Forelimb muscle (tissue), 1 donor: Measurements from ENCODE around the gene LRMDA. TPM values are rescaled to one million over a fixed set of nuclear protein-coding genes. Genes with fewer than 3 reads are reported as not detected.

Experiments
- DNase-seq: peaks from one replicate; pipeline ENCODE4 v3.0.0-alpha.2; 2013; ENCODE audit warnings: low read depth
- polyA plus RNA-seq: library from polyadenylated mRNA; unstranded; fragments of 120-200 nt; gene quantifications from one replicate; pipeline ENCODE4 v1.2.1, GENCODE V29; 2013; ENCODE audit not compliant: insufficient read length

The LRMDA gene
- polyA plus RNA-seq, 1 donor, result 5.1 TPM

DNA sequence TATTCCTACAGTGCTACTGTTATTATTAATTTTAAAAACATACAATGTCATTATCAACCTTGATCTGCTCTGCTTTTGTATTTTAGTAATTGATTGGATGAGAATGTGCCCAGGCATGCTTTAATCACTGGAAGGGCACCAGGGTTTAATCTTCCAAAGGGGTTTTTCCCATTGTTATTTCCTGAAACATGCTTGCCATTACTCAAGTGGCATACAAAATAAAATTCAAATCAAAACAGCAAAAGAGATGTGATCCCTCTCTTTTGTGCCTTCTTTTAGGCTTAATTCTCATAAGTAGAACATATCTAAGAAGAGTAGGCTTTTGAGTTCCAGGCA lies 963.3 kb downstream of the LRMDA start:
- DNase-seq, result no peak

DNA sequence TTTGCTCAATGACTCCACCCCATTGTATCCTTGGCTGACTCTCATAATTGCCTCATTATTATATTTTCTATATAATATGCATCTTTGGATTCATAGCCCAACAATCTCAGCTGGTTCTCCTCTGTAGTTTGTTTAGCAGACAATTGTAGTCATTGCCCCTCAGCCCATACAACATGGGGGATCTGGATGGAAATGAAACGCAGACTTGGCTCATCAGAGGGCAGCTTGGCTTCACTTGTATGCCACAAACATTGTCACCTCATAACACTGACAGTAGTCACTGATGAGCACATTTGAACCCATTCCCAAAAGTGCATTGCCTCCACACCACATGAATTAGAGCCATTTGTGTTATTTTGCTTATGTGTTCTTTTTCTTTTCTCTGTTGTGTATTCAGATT lies 963.8 kb downstream of the LRMDA start:
- DNase-seq, result no peak

DNA sequence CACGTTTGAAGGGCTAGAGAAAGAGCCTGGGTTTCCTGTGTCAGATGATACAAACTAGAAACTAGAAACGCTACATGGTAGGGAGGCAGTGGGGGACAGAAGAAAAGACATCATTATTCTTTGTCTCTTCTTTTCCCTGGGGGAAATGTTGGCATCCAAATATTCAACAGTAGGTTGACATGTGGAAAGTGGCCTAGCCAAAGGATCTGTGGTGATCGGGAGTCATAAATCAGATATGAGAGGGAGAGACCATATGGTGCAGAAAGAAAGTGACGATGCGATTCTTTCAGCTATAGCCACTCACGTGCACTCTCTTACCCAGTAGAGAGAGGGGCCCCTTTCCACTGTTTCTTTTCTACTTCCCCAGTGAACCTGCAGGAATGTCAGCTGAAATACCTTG lies 964.7 kb downstream of the LRMDA start:
- DNase-seq, result no peak

DNA sequence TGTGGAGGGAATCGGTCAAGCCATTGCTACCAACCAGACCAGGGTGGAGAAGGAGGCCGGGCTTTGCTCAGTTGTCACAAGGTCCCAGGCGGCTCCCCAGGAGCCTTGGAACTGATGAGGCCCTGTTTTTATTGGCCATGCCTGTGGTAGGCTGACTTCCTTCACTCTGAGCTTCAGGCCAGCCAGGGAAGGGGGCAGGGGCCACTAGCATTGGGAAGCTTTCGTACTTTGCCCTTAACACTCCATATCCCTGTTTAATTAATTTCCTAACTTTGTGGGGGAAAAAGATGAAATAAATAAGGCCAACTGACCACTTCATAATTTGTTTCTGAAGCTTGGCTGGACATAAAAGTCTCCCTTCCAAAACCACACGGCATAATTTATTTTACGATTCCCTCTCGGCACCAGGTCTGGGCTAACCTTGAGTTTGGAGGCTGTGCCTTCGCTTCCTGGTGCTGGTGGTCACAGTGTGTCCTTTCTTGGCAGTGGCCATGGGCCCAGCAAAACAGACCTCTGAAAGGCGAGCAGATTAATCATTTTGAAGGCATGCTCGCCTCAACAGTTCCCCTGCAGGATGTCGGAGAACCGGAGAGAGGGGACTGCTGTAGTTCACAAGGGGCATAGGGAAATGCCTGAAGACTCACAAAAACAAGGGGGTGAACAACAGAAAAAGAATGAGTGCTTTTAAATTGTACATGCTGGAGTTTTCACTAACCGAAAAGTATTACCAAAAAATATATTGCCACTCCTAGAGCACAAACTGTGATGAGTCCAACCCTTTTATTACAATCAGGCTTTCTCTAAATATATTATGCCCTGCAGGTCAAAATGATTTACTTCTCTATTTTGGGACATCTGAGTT lies 966.0 kb downstream of the LRMDA start:
- DNase-seq, result no peak

DNA sequence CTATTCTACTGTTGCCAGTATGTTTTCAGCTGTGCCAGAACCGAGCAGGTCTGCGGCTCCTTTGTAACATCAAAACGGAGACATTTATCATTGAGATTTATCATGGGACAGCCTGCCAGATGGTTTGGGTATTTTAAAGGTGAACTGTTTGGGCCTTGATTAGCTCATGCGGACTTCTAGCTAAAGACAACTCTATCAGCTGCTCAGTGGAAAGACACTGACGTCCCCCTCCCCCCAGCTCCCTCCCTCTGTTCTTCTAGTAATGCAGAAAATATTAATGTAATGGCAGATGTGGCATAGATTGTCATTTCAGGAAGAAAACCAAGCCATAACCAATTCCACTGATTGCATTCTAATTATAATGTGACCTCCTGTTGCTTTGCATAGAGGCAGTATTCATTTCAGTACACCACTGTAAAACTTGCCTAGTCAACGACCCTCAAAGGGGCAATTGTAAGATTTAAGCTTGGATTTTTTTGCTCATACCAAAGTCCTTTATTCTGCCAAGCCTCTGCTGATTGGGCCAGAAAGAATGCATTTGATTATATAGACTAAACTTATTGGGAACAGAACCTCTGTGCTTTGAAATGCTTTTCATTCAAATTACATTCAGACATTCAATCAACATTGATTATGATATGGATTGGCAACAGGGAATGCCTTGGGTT lies 966.8 kb downstream of the LRMDA start:
- DNase-seq, result no peak

DNA sequence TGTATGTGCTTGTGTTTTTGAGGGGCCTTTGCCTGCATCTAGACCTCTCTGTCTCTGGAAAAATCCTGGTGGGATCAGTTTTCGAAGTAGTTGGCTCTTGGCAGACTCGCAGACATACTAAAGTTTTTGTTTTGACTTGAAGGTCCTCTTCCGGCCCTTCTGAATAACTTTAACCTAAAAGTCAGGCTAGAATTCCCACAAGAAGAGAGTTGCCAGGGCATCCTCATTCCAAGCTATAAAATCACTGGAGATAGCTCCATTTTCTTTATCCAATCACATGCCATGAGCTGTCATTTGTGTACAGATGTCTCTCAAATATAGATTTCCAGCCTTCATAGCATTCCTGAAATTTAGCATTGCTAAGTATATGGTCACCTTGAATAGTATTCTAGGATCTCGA lies 967.8 kb downstream of the LRMDA start:
- no peak for DNase-seq

DNA sequence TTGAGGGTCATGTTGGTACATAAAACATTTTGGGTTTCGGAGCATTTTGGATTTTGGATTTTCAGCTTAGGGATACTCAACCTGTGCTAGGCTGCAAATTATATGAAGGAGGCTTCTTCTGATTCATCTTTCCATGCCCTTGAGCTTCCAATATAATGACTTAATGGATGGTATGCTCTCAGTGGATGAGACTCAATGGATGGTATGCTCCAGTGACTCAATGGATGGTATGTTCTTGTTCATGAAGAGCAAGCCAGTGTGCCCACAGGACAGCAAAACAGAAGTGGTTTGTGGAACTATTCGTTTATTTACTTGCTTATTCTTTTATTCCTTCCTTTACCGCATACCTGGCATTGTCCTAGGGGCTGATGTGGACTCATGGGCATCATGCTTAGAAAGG lies 969.6 kb downstream of the LRMDA start:
- DNase-seq, result no peak

DNA sequence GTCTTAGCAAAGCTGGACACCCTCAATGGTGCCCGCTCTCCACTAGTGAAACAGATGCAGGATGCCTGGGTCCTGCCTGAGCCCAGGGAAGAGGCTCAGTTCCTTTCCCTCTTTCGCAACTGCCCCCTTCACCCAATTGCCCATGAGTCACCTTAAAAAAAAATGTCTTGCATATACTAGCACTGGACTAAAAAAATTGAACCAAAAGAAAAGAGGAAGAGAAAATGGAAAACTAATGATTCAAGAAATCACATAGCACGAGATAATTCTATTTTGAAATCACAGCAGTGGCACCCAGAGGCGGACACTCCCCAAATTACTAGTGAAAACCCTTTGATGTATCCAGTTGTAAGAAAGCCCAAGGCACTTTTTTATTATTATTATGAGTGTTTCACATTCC lies 972.5 kb downstream of the LRMDA start:
- no peak for DNase-seq

DNA sequence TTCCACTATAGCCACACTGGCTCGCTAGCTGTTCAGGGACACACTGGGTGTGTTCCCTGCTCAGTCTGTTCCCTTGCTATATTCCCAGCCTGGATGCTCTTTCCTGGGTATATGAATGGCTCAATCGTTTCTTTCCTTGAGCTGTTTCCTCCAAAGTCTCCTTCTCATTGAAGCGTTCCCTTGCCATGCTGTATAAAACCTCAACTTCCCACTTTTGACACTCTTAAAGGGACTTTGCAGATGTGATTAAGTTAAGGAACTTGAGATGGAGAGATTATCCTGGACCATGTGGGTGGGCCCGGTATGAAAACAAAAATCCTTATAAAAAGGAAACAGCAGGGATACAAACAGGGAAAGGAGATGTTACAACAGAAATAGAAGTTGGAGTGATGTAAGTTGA lies 973.1 kb downstream of the LRMDA start:
- no peak for DNase-seq

DNA sequence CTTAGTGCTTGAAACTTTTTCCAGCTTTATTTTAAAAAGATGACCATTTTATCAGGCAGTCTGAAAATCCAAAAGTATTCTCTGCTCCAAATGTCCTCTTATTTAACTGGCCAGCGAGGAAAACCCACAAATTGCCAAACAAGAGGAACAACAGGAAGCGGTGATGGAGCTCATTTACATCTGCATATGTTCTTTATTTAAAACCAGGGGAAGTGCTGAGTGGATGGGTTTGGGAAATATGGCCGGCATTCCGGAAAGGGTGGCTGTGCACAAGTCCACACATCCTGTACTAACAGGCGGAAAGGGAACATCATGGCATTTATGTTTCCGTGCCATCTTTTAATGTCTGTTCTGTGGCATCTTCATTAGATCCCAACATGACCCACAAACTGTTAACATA lies 974.5 kb downstream of the LRMDA start:
- no peak for DNase-seq

DNA sequence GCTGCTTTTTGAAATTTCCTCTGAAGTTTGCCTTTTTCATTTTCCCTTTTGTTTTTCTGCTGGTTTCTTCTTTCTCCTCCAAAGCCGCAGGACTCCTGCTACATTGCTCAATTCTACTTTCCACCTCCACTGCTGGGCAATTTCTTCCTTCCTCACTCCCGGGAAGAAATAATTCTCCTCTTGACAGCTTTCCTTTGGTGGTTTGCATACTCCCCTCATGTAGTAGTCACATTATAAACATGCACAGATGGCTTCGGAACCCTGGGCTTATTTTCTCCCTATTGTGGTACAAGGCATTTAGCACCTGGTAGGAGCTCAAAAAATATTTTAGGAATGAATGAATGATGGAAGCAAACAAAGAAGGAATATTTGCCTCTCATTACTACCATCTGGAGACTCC lies 977.2 kb downstream of the LRMDA start:
- DNase-seq, result no peak

DNA sequence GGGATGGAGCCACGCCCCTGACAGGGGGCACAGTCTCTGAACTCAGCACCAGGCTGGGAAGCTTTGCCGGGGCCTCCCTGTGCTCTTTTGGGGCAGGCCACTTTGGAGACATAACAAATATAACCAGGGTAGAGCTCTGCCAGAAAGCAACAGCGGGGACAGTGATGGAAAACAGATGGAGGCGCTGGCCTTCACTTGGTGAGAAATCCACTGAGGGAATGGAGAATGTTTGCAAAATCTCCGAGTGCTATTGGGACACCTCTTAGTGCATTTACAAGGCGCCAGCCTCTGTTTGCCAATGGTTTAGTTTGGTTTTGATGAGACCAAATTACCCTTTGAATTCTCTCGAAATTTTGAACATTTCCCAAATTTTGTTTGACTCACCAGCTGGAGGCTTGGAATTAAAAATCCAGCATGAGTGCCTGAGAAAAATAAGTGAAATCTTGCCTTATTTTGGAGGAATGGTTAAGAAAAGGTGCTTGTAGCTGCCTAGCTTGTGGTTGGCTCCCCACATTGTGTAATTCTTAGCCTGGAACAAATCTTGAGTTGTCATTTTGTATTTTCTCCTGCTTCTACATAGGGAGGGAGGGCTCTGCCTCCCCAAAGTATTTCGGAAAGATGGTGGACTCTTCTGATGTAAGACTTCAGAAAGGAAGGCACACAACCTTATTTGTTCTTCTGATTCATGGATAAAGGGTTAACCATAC lies 980.5 kb downstream of the LRMDA start:
- DNase-seq, result no peak

DNA sequence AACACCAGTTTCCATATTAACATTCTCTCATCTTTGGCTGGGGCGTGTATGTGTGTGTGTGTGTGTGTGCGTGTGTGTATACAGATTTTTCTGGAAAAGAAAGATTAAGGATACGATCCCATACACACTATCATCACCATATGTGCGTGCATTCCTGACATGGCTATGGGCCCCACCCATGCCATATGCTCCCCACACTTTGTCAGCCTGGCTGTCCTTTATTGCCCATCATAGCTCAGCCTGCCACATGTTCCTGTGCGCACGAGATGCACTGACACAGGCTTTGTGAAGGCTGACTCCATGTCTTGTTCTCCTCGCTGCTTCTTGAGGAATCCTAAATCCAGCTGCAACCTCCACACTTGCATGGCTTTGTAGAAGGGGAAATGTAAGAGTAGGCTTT lies 984.1 kb downstream of the LRMDA start:
- no peak for DNase-seq

DNA sequence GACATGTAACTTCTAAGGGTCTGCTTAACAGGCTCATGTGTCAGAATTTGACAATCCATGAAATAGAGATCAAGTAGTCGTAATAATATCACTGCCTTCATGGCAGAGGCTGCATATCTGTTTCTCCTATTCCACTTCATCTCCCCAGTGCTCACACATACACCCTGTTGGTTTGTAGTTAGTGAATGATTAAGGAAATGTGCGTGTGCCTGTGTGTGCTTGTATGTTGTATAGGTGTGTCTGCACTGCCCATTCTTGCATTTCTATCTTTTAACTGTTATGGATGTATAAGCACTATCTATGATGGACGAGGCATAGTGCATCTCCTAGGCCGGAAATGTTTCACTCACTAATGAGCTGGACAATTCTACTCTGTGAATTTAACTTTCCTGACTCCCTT lies 985.2 kb downstream of the LRMDA start:
- no peak for DNase-seq

DNA sequence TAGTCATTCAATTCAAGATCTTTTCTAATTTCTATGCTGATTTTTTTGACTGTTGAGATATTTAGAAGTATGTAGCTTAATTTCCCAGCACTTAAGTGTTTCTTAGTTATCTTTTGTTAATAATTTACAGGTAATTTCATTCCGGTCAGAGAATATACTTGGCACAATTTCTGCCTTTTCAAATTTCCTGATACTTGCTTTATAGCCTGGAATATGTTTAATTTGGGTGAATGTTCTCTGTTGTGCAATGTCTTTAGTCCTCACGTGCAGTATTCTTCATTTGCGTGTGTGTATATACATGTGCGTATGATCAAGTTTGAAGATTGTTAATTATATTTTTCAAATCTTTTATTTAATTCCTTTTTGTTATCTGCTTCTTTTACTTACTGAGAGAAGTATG lies 989.3 kb downstream of the LRMDA start:
- no peak for DNase-seq

DNA sequence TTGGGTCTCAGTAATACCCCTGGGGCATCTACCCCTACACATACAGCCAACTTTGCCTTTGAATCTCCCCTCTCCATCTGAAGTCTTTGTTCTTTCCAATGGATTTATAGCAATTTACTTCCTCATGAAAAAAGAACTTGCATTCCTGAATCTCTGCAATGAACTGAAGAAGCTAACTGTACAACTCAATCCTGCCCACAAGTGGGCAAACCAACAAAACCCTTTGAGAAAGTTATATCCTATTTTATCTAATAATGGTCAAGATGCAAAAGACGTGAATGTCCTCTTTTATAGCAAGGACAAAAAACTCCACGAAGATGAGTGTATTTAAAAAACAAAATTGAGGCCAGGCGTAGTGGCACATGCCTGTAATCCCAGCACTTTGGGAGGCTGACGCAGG lies 991.3 kb downstream of the LRMDA start:
- DNase-seq, result no peak

DNA sequence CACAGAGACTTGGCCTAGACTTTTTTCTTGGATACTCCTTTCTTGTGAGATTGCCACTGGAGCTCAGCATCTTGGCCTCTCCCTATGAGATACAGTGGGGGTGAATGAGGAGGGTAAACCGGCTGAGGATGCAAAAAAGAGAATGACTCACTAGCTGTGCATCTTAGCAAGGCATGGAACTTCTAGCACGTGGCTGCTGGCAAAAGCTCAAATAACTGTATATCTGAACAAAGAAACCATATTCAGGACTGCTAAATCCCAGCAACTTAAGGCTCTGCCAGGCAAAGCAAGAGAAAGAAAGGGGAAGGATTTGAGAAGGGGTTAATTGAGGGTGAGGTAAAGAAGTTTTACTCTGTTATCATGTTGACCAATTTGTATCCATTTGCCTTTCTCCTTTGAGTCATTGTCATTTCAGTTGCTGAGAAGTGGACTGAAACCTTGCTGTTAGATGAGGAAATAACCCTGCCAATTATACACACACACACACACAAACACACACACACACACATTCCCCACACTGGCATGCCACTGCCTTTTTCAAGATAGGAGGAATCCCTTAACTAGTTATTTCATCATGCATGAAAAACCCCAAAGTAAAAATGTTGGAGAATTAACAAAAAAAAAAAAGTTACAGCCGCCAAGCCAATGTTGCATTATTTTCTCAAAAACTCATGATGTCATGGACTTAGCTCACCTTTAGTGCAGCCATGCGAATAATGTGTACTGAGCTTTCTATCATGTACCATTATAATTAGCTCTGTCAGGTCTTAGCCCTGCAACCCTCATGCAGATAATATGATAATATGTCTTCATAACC lies 997.3 kb downstream of the LRMDA start:
- no peak for DNase-seq

DNA sequence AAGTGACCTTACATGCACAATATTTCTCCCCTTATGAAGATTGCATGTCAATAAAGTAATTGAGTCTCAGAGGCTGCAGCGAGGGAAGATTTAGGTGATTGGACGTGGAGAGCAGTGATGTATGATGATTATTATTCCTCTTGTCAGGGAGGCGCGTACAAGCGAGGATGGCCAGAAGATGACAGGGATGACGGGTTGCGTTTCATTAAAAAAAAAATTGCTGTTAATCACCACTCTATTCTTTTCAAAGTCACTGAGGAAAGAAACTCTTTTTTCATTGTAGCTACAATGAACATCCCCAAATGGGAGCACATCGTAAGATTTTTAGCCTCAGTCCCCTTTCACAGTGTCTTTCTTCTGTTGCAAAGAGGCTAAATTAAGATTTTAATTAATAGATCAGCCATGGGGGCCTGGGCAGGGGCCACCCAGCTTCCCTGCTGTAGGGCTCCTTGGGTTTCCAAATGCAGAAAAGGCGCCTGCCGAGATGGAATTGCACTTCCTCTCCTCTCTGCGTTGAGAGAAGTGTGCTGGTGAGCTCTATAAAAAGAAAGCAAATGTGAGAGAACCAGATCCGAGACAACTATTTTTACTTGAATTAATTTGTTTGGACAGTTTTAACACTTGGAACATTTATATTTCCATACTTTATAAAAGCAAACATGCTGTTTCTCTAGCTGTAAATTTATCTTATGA lies 998.1 kb downstream of the LRMDA start:
- no peak for DNase-seq

DNA sequence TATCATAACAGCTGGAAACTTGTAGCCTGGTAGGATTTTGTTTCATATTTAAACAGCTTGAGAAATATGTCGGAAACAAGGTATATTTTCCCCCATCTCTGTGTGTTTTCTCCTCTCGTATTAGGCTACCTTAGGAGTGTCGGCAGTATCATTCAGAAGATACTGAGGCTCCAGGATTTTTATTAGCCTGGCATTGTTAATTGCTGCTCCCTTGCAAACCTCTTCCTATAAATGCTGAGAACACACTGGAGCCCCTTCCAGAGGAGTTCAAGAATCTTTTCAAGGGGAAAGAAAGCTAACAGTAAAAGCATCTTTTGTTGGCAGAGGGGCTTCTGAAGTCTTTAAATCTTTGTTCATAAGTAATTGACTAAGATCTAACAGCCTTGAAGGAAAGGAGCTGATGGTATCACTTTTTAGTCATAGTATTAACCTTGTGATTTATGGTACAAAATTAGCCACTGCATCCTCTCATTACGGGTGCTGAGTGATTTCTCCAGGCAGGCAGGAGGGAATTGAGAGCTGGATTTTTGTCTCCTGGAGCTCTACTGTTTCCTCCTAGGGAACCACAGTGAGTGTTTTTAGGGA lies 998.7 kb downstream of the LRMDA start:
- DNase-seq, result no peak

DNA sequence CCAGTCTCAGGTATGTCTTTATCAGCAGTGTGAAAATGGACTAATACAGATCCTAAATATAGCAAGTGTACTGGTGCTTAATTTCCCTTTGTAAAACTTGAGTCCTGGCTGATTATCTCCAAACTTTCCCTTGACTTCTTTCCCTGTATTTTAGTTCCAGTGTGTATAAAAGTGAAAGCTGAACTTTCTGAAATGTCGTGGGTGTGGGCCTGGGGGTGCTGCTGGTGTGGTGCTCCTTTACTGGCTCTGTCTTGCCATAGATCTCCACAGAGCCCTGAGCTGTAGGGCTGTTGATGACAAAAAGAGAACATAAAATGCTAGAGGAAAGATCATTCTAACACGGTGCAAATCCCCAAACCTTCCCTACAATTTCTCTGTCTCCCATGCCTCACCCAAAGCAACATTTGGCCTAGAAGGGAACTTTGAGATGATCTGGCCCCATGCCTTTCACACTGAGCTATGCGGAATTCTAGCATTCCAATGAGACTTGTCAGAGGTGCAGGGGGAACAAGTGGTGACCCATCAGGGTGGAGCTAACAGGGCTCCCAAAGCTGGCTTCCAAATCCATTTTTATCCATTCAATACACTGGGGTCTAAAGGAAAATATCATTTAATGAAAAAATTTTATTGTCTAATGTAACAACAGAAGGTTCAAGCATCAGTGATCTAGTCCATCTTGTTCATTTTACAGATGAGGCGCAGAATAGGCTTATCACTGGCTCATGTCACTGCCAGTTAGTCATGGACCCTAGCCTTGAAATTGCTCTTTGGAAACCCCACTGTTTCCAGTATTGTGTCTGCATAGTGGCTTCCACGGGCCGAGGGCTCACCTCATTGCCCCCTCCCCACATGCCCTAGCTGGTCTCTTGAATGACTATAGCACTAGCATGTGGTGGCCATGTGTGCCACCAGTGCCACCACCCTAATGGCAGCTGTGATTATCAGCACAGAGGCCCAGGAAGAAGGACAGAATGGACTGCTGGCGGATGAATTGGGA lies 1000.9 kb downstream of the LRMDA start:
- no peak for DNase-seq
